Measurements from ENCODE around the gene AGMAT. TPM values are rescaled to one million over a fixed set of nuclear protein-coding genes. Genes with fewer than 3 reads are reported as not detected.

The AGMAT gene
- total and polyA plus RNA-seq, 2 of the 13 experiments (the other 11 are each of a cell fraction or from before 2014, with no cell fraction given) = 59.1 to 174 TPM

- TF ChIP-seq EZH2 (conservative IDR thresholded peaks at IDR 0.05; ENCODE audit: low read depth, low read length) (no peak), MTERF4 (CRISPR knock-in tag; IDR thresholded peaks at IDR 0.05) (peak; percentile 81; the same call in 1 of the 2 replicates), ZNF747 (CRISPR knock-in tag; IDR thresholded peaks at IDR 0.05; ENCODE audit: borderline replicate concordance) (peak; percentile 93), ZNF251 (CRISPR knock-in tag; IDR thresholded peaks at IDR 0.05) (0 out of 2 replicates have a peak, but pooled peaks have one; percentile 80), ZNF704 (CRISPR knock-in tag; IDR thresholded peaks at IDR 0.05; ENCODE audit: borderline replicate concordance) (0 out of 2 replicates have a peak, but pooled peaks have one; percentile 43), SOX13 (IDR thresholded peaks at IDR 0.05) (peak; percentile 66; the same call in 1 of the 2 replicates), SOX13 (CRISPR knock-in tag; conservative IDR thresholded peaks at IDR 0.05 in 1 of 2, IDR thresholded peaks at IDR 0.05 in 1 of 2) (peak in 1 of 2 experiments; percentile 81; a peak in 2 of 4 replicates), BCL3 (CRISPR knock-in tag; IDR thresholded peaks at IDR 0.05) (peak; percentile 74), SMARCC2 (IDR thresholded peaks at IDR 0.05) (no peak), BRCA1 (CRISPR knock-in tag; IDR thresholded peaks at IDR 0.05) (no peak; the same call in 1 of the 2 replicates), MYNN (CRISPR knock-in tag; IDR thresholded peaks at IDR 0.05; ENCODE audit: low read depth) (0 out of 2 replicates have a peak, but pooled peaks have one; percentile 36), AKNA (CRISPR knock-in tag; IDR thresholded peaks at IDR 0.05; ENCODE audit: borderline replicate concordance) (no peak), BCLAF1 (IDR thresholded peaks at IDR 0.05) (no peak), ATF4 (CRISPR knock-in tag; IDR thresholded peaks at IDR 0.05) (no peak)
These were observed at the start of gene AGMAT (continued) for GRCh38 chr1:15584489-15585363.
